ENCODE data around the gene PAX7.
A peak's percentile ranks its signal among the peaks of the same experiment; 100 is the strongest.

- no peak for TF ChIP-seq E2F1 (CRISPR knock-in tag; IDR thresholded peaks at IDR 0.05)
- TF ChIP-seq, protein P1, sequence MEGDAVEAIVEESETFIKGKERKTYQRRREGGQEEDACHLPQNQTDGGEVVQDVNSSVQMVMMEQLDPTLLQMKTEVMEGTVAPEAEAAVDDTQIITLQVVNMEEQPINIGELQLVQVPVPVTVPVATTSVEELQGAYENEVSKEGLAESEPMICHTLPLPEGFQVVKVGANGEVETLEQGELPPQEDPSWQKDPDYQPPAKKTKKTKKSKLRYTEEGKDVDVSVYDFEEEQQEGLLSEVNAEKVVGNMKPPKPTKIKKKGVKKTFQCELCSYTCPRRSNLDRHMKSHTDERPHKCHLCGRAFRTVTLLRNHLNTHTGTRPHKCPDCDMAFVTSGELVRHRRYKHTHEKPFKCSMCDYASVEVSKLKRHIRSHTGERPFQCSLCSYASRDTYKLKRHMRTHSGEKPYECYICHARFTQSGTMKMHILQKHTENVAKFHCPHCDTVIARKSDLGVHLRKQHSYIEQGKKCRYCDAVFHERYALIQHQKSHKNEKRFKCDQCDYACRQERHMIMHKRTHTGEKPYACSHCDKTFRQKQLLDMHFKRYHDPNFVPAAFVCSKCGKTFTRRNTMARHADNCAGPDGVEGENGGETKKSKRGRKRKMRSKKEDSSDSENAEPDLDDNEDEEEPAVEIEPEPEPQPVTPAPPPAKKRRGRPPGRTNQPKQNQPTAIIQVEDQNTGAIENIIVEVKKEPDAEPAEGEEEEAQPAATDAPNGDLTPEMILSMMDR (IDR thresholded peaks at IDR 0.05), result no peak
- no peak for TF ChIP-seq ESRRA (CRISPR knock-in tag; IDR thresholded peaks at IDR 0.05; ENCODE audit: borderline replicate concordance)
- TF ChIP-seq, protein P2, sequence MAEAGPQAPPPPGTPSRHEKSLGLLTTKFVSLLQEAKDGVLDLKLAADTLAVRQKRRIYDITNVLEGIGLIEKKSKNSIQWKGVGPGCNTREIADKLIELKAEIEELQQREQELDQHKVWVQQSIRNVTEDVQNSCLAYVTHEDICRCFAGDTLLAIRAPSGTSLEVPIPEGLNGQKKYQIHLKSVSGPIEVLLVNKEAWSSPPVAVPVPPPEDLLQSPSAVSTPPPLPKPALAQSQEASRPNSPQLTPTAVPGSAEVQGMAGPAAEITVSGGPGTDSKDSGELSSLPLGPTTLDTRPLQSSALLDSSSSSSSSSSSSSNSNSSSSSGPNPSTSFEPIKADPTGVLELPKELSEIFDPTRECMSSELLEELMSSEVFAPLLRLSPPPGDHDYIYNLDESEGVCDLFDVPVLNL (CRISPR knock-in tag; IDR thresholded peaks at IDR 0.05; ENCODE audit: borderline replicate concordance, low read depth), result no peak
- no peak for TF ChIP-seq TP53 (CRISPR knock-in tag; IDR thresholded peaks at IDR 0.05)
- no peak for TF ChIP-seq CREM (CRISPR knock-in tag; IDR thresholded peaks at IDR 0.05)
- peak; percentile 36 for TF ChIP-seq USF2 (CRISPR knock-in tag; IDR thresholded peaks at IDR 0.05)
- TF ChIP-seq FOXJ3 (CRISPR knock-in tag; IDR thresholded peaks at IDR 0.05; ENCODE audit: borderline replicate concordance), result no peak
- TF ChIP-seq, protein P3, sequence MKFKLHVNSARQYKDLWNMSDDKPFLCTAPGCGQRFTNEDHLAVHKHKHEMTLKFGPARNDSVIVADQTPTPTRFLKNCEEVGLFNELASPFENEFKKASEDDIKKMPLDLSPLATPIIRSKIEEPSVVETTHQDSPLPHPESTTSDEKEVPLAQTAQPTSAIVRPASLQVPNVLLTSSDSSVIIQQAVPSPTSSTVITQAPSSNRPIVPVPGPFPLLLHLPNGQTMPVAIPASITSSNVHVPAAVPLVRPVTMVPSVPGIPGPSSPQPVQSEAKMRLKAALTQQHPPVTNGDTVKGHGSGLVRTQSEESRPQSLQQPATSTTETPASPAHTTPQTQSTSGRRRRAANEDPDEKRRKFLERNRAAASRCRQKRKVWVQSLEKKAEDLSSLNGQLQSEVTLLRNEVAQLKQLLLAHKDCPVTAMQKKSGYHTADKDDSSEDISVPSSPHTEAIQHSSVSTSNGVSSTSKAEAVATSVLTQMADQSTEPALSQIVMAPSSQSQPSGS (CRISPR knock-in tag; IDR thresholded peaks at IDR 0.05; ENCODE audit: borderline replicate concordance, low read depth), result no peak
- TF ChIP-seq, protein P4, sequence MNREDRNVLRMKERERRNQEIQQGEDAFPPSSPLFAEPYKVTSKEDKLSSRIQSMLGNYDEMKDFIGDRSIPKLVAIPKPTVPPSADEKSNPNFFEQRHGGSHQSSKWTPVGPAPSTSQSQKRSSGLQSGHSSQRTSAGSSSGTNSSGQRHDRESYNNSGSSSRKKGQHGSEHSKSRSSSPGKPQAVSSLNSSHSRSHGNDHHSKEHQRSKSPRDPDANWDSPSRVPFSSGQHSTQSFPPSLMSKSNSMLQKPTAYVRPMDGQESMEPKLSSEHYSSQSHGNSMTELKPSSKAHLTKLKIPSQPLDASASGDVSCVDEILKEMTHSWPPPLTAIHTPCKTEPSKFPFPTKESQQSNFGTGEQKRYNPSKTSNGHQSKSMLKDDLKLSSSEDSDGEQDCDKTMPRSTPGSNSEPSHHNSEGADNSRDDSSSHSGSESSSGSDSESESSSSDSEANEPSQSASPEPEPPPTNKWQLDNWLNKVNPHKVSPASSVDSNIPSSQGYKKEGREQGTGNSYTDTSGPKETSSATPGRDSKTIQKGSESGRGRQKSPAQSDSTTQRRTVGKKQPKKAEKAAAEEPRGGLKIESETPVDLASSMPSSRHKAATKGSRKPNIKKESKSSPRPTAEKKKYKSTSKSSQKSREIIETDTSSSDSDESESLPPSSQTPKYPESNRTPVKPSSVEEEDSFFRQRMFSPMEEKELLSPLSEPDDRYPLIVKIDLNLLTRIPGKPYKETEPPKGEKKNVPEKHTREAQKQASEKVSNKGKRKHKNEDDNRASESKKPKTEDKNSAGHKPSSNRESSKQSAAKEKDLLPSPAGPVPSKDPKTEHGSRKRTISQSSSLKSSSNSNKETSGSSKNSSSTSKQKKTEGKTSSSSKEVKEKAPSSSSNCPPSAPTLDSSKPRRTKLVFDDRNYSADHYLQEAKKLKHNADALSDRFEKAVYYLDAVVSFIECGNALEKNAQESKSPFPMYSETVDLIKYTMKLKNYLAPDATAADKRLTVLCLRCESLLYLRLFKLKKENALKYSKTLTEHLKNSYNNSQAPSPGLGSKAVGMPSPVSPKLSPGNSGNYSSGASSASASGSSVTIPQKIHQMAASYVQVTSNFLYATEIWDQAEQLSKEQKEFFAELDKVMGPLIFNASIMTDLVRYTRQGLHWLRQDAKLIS (CRISPR knock-in tag; IDR thresholded peaks at IDR 0.05; ENCODE audit: borderline replicate concordance), result no peak
- TF ChIP-seq, protein P5, sequence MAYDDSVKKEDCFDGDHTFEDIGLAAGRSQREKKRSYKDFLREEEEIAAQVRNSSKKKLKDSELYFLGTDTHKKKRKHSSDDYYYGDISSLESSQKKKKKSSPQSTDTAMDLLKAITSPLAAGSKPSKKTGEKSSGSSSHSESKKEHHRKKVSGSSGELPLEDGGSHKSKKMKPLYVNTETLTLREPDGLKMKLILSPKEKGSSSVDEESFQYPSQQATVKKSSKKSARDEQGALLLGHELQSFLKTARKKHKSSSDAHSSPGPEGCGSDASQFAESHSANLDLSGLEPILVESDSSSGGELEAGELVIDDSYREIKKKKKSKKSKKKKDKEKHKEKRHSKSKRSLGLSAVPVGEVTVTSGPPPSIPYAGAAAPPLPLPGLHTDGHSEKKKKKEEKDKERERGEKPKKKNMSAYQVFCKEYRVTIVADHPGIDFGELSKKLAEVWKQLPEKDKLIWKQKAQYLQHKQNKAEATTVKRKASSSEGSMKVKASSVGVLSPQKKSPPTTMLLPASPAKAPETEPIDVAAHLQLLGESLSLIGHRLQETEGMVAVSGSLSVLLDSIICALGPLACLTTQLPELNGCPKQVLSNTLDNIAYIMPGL (CRISPR knock-in tag; IDR thresholded peaks at IDR 0.05), result no peak
These were observed 22.7 kb downstream of the PAX7 start for GRCh38 chr1:18653367-18653766.
